Spleen (tissue), 7 donors: ENCODE results near the gene GCH1.

Experiments used
- CTCF ChIP-seq, 11 experiments: fragments of 200-600 bp in 7 of 11; fragments of 450-650 bp in 4 of 11; sonication (generic) in 4 of 11; IDR thresholded peaks in 8 of 11; conservative IDR thresholded peaks in 3 of 11; 1 replicate in 7 of 11; 2 replicates in 4 of 11; pipeline versions ENCODE4 v1.4.0 to v1.8.0; 2016 to 2021; ENCODE audit warnings: antibody characterized with exemption in 11 of 11, inconsistent platforms in 4 of 11, mild to moderate bottlenecking in 1 of 11
- POLR2A ChIP-seq, 3 donors: fragments of 450-650 bp; IDR thresholded peaks; one replicate each; pipeline ENCODE4 v1.5.1; 2017; ENCODE audit warnings: antibody characterized with exemption in 3 of 3, mild to moderate bottlenecking in 1 of 3
- POLR2AphosphoS5 ChIP-seq, 3 donors: sonication (generic); formaldehyde crosslinking; IDR thresholded peaks; one replicate each; pipeline ENCODE4 v1.5.1; 2017; ENCODE audit warnings: antibody characterized with exemption in 3 of 3
- donor health status: DM: no; HTN: no; CAD: no; lungs with moderate emphysema.
- donor health status: DM: no; HTN: no; CAD: no.
- donor health status: DM: no; HTN: no; CAD: no.

- TF ChIP-seq CTCF (IDR thresholded peaks at IDR 0.05 in 8 of 11, conservative IDR thresholded peaks at IDR 0.05 in 3 of 11) (no peak), POLR2AphosphoS5 (IDR thresholded peaks at IDR 0.05) (no peak), POLR2A (IDR thresholded peaks at IDR 0.05) (no peak)
Measured at GRCh38 chr14:54798465-54799124, 104.0 kb downstream of the GCH1 start.
